Tibial nerve (tissue), 4 donors: ENCODE measurements around the gene TRPC3. TPM values are rescaled to one million over a fixed set of nuclear protein-coding genes. Genes with fewer than 3 reads are reported as not detected.
A peak's percentile ranks its signal among the peaks of the same experiment; 100 is the strongest.

Experiments
- DNase-seq, 2 donors: peaks; one replicate each; pipeline ENCODE4 v3.0.0-alpha.2; 2019; ENCODE audit warnings: low spot score in 2 of 2
- H3K27ac ChIP-seq, 4 donors: fragments of 200-600 bp; sonication (generic) in 3 of 4; one replicate each; pipeline ENCODE4 v1.5.1; 2017 to 2019; ENCODE audit warnings: mild to moderate bottlenecking in 1 of 4
- H3K27me3 ChIP-seq, 2 donors: fragments of 200-600 bp; sonication (generic) in 1 of 2; one replicate each; pipeline versions ENCODE4 v1.5.1 to v1.6.0; 2017 to 2019
- H3K36me3 ChIP-seq, 3 donors: fragments of 200-600 bp; sonication (generic); one replicate each; pipeline ENCODE4 v1.5.1; 2018 to 2019
- H3K4me1 ChIP-seq, 4 donors: fragments of 200-600 bp; sonication (generic) in 3 of 4; one replicate each; pipeline ENCODE4 v1.5.1; 2017 to 2019
- H3K4me3 ChIP-seq, 4 donors: fragments of 200-600 bp; sonication (generic) in 3 of 4; one replicate each; pipeline ENCODE4 v1.5.1; 2017 to 2019; ENCODE audit warnings: mild to moderate bottlenecking in 1 of 4, moderate library complexity in 1 of 4
- H3K9me3 ChIP-seq, 4 donors: fragments of 200-600 bp; sonication (generic) in 3 of 4; one replicate each; pipeline ENCODE4 v1.5.1; 2017 to 2019
- CTCF ChIP-seq, 5 experiments: fragments of 200-600 bp in 3 of 5; fragments of 450-650 bp in 2 of 5; sonication (generic) in 3 of 5; IDR thresholded peaks; one replicate each; pipeline ENCODE4 v1.5.1; 2016 to 2019; ENCODE audit warnings: antibody characterized with exemption in 5 of 5, mild to moderate bottlenecking in 3 of 5, moderate library complexity in 2 of 5
- EP300 ChIP-seq, 2 donors: sonication (generic); formaldehyde crosslinking; IDR thresholded peaks; one replicate each; pipeline ENCODE4 v1.6.1; 2017; ENCODE audit warnings: antibody characterized with exemption in 2 of 2, mild to moderate bottlenecking in 1 of 2
- POLR2A ChIP-seq, 2 donors: fragments of 450-650 bp; IDR thresholded peaks; one replicate each; pipeline ENCODE4 v1.6.1; 2017; ENCODE audit warnings: antibody characterized with exemption in 2 of 2, mild to moderate bottlenecking in 2 of 2, moderate library complexity in 2 of 2
- WGBS, 2 donors: methylation state at CpG; one replicate each; pipeline ENCODE4 v1.1.5; 2018; 5-methylcytosine and 5-hydroxymethylcytosine counted together
- total RNA-seq, 4 donors: library from RNA; depleted of rRNA; stranded (reverse); fragments of >200 nt; gene quantifications; one replicate each; pipeline ENCODE4 v1.1.0, GENCODE V29; 2016

TRPC3 gene
- total RNA-seq = 1 to 10 TPM in 2 of 4 donors, under 1 TPM in 1, not detected in 1; 0.21 to 4.5 (median 2.0) TPM

GRCh38 chr4:121951521-121952110, at the start of gene TRPC3:
TSS of gene TRPC3 (minus strand) at chr4:121952060. CDS start at chr4:121951680, 380 bp downstream.
- Histone ChIP-seq H3K36me3 (no peaks in the 10 kb centered on the region), H3K9me3 (no peaks in the 10 kb centered on the region), H3K27ac (peak within 1 kb of the TSS in 2 of 4 donors; percentile 25 to 77), H3K27me3 (peaks cover 2% of the 10 kb centered on the region in 2 donors), H3K4me1 (peaks cover 0 to 23% (median 5%) of the 10 kb centered on the region in 4 donors), H3K4me3 (peak within 1 kb of the TSS; percentile 45 to 84 (median 56))
- no peak for TF ChIP-seq POLR2A (IDR thresholded peaks at IDR 0.05)
- TF ChIP-seq EP300 (IDR thresholded peaks at IDR 0.05) = no peak
- TF ChIP-seq CTCF (IDR thresholded peaks at IDR 0.05) = no peak
- 0 to 2% methylated on average over 12 to 45 of the region's 69 CpGs for WGBS, 2 donors
- DNase-seq = no peak

GRCh38 chr4:122000849-122001248, 49.0 kb upstream of the TRPC3 start:
- no peaks in the 10 kb centered on the region for H3K27me3 ChIP-seq
- no peaks in the 10 kb centered on the region for H3K4me1 ChIP-seq
- TF ChIP-seq POLR2A (IDR thresholded peaks at IDR 0.05) (no peak), CTCF (IDR thresholded peaks at IDR 0.05) (no peak), EP300 (IDR thresholded peaks at IDR 0.05) (no peak)
- H3K27ac ChIP-seq = no peak overlapping the region
- DNase-seq = no peak
- H3K9me3 ChIP-seq = no peaks in the 10 kb centered on the region
- H3K4me3 ChIP-seq = no peak overlapping the region
- WGBS, 2 donors = 34 to 45% methylated on average over 4 of the region's 4 CpGs
- H3K36me3 ChIP-seq = no peaks in the 10 kb centered on the region

GRCh38 chr4:121998024-121998423, 46.2 kb upstream of the TRPC3 start:
- H3K27me3 ChIP-seq = no peaks in the 10 kb centered on the region

GRCh38 chr4:121995790-121996537, 44.1 kb upstream of the TRPC3 start:
- Histone ChIP-seq H3K4me3 (no peak overlapping the region), H3K27me3 (no peaks in the 10 kb centered on the region), H3K9me3 (no peaks in the 10 kb centered on the region), H3K4me1 (no peaks in the 10 kb centered on the region), H3K36me3 (no peaks in the 10 kb centered on the region), H3K27ac (no peak overlapping the region)
- WGBS, 2 donors = 82 to 84% methylated on average over 3 of the region's 3 CpGs
- no peak for TF ChIP-seq POLR2A (IDR thresholded peaks at IDR 0.05)
- TF ChIP-seq CTCF (IDR thresholded peaks at IDR 0.05) = no peak
- TF ChIP-seq EP300 (IDR thresholded peaks at IDR 0.05) = no peak
- DNase-seq = no peak

More at GRCh38 chr4:121998024-121998423, 46.2 kb upstream of the TRPC3 start:
- H3K9me3 ChIP-seq = no peaks in the 10 kb centered on the region
- no peaks in the 10 kb centered on the region for H3K36me3 ChIP-seq
- no peaks in the 10 kb centered on the region for H3K4me1 ChIP-seq
- no peak overlapping the region for H3K4me3 ChIP-seq
- WGBS, 2 donors = 64 to 66% methylated on average over 4 of the region's 4 CpGs
- no peak overlapping the region for H3K27ac ChIP-seq
- no peak for DNase-seq
- TF ChIP-seq EP300 (IDR thresholded peaks at IDR 0.05) (no peak), CTCF (IDR thresholded peaks at IDR 0.05) (no peak), POLR2A (IDR thresholded peaks at IDR 0.05) (no peak)

GRCh38 chr4:121991968-121992367, 40.1 kb upstream of the TRPC3 start:
- no peak overlapping the region for H3K27ac ChIP-seq

More at GRCh38 chr4:121991968-121992367, 40.1 kb upstream of the TRPC3 start:
- Histone ChIP-seq H3K4me1 (no peaks in the 10 kb centered on the region), H3K4me3 (no peak overlapping the region), H3K36me3 (no peaks in the 10 kb centered on the region), H3K27me3 (no peaks in the 10 kb centered on the region), H3K9me3 (no peaks in the 10 kb centered on the region)
- DNase-seq = no peak
- no peak for TF ChIP-seq CTCF (IDR thresholded peaks at IDR 0.05)
- no peak for TF ChIP-seq EP300 (IDR thresholded peaks at IDR 0.05)
- TF ChIP-seq POLR2A (IDR thresholded peaks at IDR 0.05) = no peak
